Measurements from ENCODE around the gene PHF19.

DNA sequence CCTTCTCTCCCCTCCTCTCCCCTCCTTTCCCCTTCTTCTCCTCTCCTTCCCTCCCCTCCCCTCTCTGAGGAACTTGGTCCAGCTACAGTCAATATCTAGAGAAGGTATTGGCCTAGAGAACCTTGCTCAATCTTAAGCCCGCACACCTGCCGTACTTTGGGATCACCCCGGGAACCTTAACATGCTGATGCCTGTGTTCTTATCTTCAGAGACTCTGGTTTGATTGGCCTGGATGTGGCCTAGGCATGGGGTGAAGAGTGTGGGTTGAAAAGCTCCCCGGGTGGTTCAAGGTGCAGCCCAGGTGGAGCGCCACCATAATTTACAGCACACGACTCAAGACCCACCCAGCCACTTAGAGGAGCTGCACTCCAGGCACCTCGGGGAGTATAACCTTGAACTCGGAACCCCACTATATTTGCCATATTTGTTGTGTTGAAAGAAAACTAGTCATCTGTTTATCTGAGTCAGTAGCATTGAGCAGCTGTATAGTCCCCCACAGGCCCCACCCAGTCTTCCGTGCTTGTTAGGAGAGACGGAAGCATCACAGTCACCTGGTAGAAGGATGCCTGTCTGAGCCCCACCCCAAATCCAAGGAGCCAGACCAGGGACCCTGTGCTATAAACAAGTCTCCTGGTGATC, 14.4 kb upstream of the PHF19 start:
- TF ChIP-seq POLR2AphosphoS5 (IDR thresholded peaks at IDR 0.05; ENCODE audit: borderline replicate concordance, low read depth, low read length) (no peak), EZH2 (IDR thresholded peaks at IDR 0.05) (no peak), FOXP2 (optimal IDR thresholded peaks at IDR 0.05; ENCODE audit: control extremely low read depth, extremely low read length, insufficient read depth) (no peak)
